ENCODE measurements around the gene MIER2. TPM values are rescaled to one million over a fixed set of nuclear protein-coding genes. Genes with fewer than 3 reads are reported as not detected.

Gene MIER2
- total RNA-seq, 1 donor from 2014 or later, result 15.0 TPM

- Mint-ChIP-seq H3K4me1 (peaks cover 10% of the 10 kb centered on the region), H3K27ac (no peak overlapping the region), H3K9me3 (no peaks in the 10 kb centered on the region), H3K4me3 (no peak overlapping the region), H3K27me3 (peaks cover 20% of the 10 kb centered on the region), H3K36me3 (ENCODE audit: low read depth) (no peaks in the 10 kb centered on the region)
- DNase-seq (no peak), ATAC-seq (ENCODE audit: low read depth) (no peak)
- ChIA-PET POLR2A (interaction anchor here (0.6 kb wide), 1 partner anchor 189 kb away, joined by 6 read pairs; no protein-coding TSS in a partner anchor), CTCF (no interaction called here)
- TF ChIP-seq, protein P1, sequence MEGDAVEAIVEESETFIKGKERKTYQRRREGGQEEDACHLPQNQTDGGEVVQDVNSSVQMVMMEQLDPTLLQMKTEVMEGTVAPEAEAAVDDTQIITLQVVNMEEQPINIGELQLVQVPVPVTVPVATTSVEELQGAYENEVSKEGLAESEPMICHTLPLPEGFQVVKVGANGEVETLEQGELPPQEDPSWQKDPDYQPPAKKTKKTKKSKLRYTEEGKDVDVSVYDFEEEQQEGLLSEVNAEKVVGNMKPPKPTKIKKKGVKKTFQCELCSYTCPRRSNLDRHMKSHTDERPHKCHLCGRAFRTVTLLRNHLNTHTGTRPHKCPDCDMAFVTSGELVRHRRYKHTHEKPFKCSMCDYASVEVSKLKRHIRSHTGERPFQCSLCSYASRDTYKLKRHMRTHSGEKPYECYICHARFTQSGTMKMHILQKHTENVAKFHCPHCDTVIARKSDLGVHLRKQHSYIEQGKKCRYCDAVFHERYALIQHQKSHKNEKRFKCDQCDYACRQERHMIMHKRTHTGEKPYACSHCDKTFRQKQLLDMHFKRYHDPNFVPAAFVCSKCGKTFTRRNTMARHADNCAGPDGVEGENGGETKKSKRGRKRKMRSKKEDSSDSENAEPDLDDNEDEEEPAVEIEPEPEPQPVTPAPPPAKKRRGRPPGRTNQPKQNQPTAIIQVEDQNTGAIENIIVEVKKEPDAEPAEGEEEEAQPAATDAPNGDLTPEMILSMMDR (IDR thresholded peaks at IDR 0.05), result no peak
- intact Hi-C loops (cut with micrococcal nuclease), result no loop called here
These were observed 57.2 kb downstream of the MIER2 start for GRCh38 chr19:287381-287871.

DNA sequence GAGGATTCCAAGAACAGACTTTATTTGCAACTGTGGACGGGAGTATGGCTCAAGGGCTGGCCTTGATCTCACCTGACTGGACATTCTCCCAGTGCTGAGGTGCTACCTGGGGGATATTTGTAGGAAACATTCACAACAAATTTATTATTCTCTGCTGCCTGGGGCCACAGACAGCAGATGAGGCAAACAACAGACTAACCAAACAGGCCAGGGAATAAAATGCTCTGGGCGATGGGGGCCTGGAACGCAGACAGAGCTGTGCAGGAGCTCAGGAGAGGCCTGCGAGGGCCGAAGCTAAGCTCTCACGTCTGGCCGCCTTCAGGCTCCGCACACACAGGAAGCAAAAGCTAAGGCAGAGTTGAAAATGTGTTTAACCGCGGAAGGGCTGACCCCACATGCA lies 61.2 kb downstream of the MIER2 start:
- ChIA-PET CTCF (no interaction called here), POLR2A (no interaction called here)
- ATAC-seq (ENCODE audit: low read depth), result no peak
- no peak for DNase-seq
- Mint-ChIP-seq H3K4me3 (no peak overlapping the region), H3K36me3 (ENCODE audit: low read depth) (no peaks in the 10 kb centered on the region), H3K27ac (no peak overlapping the region), H3K27me3 (peaks cover 6% of the 10 kb centered on the region), H3K9me3 (no peaks in the 10 kb centered on the region), H3K4me1 (no peaks in the 10 kb centered on the region)
- intact Hi-C loops (cut with micrococcal nuclease), result no loop called here
- TF ChIP-seq, protein P1 (IDR thresholded peaks at IDR 0.05), result no peak

DNA sequence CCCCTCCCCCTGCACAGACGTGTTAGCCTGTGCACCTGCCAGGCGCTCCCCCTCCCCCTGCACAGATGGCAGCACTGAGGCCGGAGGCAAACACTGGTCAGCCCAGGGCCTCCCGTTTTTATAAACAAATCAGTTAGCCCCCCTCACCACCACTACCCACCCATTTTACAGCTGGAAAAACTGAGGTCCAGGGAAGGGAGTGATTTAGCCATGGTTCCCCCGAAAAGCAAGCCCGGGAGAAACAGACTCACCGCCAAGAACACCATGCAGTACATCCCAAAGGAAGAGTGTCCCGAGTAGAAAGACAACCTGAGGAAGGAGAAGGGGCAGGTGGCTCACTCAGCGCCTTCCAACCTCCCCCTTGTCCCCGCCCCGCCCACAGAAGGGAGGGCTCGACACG lies 62.1 kb downstream of the MIER2 start:
- CTCF ChIA-PET, result no interaction called here
- H3K4me3 Mint-ChIP-seq, result no peak overlapping the region

GRCh38 chr19:281992-282391 lies 62.6 kb downstream of the MIER2 start:
- no peak overlapping the region for H3K4me3 Mint-ChIP-seq
- DNase-seq (no peak), ATAC-seq (ENCODE audit: low read depth) (no peak)
- H3K4me1 Mint-ChIP-seq, result no peaks in the 10 kb centered on the region
- TF ChIP-seq, protein P1 (IDR thresholded peaks at IDR 0.05), result no peak
- POLR2A ChIA-PET, result no interaction called here
- H3K9me3 Mint-ChIP-seq, result no peaks in the 10 kb centered on the region
- CTCF ChIA-PET, result no interaction called here
- intact Hi-C loops (cut with micrococcal nuclease), result no loop called here
- peaks cover 12% of the 10 kb centered on the region for H3K27me3 Mint-ChIP-seq
- H3K36me3 Mint-ChIP-seq (ENCODE audit: low read depth), result no peaks in the 10 kb centered on the region
- H3K27ac Mint-ChIP-seq, result no peak overlapping the region

More for the DNA sequence above, 62.1 kb downstream of the MIER2 start:
- Mint-ChIP-seq H3K4me1 (no peaks in the 10 kb centered on the region), H3K27me3 (peaks cover 7% of the 10 kb centered on the region), H3K27ac (no peak overlapping the region), H3K36me3 (ENCODE audit: low read depth) (no peaks in the 10 kb centered on the region), H3K9me3 (no peaks in the 10 kb centered on the region)
- ATAC-seq (ENCODE audit: low read depth) (no peak), DNase-seq (no peak)
- POLR2A ChIA-PET, result no interaction called here
- intact Hi-C loops (cut with micrococcal nuclease), result no loop called here
- TF ChIP-seq, protein P1 (IDR thresholded peaks at IDR 0.05), result no peak

DNA sequence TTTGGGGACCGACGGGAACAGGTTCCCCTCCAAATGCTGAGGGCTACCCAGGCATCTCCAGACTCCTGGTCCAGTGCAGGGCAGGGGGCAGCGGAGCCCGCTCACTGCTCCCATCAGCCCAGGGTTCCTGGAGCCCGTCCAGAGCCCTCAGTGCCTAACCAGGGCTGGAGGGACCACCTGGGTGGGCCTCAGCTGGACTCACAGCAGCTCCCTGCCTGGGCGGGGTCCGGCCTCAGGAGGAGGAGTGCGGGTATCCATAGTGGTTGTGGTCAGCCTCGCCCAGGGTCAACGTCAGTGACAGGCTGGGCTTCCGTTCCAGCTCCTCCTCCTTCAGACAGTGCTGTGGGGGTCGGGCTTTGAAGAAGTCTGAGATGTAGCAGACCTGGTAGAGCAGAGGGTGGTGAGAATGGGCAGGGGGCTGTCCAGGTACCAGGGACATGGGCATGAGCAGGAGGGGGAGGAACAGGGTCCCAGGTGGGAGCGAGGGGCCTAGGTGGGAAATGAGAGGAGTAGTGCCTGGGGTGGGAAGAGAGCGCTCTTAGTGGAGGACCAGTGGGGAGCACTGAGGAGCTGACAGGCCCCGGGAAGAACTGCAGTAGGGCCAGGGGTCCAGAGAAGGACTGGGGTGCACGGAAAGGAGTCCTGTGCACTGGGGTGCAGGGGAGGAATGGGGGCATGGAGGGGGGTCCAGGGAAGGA lies 63.3 kb downstream of the MIER2 start:
- TF ChIP-seq, protein P1 (IDR thresholded peaks at IDR 0.05), result no peak
- DNase-seq, result no peak
- H3K27me3 Mint-ChIP-seq, result peaks cover 12% of the 10 kb centered on the region
- POLR2A ChIA-PET, result no interaction called here
- H3K36me3 Mint-ChIP-seq (ENCODE audit: low read depth), result no peaks in the 10 kb centered on the region
- no peak overlapping the region for H3K4me3 Mint-ChIP-seq
- no peaks in the 10 kb centered on the region for H3K9me3 Mint-ChIP-seq
- no peak overlapping the region for H3K27ac Mint-ChIP-seq
- ATAC-seq (ENCODE audit: low read depth), result no peak
- no peaks in the 10 kb centered on the region for H3K4me1 Mint-ChIP-seq
- intact Hi-C loops (cut with micrococcal nuclease), result no loop called here
- CTCF ChIA-PET, result no interaction called here

Data from activated B cell treated with CpG ODN at 0.5 μM for 24 hours (primary cell).